ENCODE data around the gene MSI2. TPM values are rescaled to one million over a fixed set of nuclear protein-coding genes. Genes with fewer than 3 reads are reported as not detected.

MSI2 gene
- total and polyA plus RNA-seq, 2 donors (not counting 3 experiments of a cell fraction or from before 2014, with no cell fraction given) = 20.9 to 59.3 TPM

DNA sequence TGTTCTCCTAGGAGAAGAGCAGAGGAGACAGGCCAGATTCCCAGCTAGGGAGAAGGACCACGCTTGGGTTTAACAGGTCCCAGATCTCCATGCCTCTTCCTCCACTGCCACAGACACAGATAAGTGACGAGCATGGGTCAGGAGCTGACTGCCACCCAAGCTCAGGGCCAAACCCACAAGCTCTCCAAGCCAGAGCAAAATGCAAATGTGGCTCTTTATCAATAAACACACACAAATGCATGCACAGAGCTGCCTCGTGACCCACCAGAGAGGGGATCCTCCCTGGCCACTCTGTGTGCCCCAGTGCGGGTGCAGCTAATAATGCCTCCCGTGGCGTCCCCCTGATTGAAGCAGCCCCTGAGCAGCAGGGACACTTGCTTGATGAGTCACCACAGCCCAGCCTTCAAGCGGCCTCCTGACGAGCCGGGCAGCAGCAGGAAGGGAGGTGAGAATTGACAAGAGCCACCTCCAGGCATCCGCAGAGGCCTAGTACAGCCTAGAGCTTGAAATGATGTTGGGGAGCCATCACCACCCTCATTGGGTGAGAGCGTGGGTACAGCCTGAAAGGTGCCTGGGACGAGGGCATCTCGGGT lies 344.9 kb downstream of the MSI2 start:
- BruUV-seq (replicated peaks) = no TSS peak
- no peaks in the 10 kb centered on the region for H3K9me3 ChIP-seq (replicated peaks; ENCODE audit: control insufficient read depth, insufficient read depth, low read length)
- H4K20me1 ChIP-seq (replicated peaks; ENCODE audit: control insufficient read depth, extremely low read depth, insufficient read depth, low read length) = no peaks in the 10 kb centered on the region
- H3K27me3 ChIP-seq (ENCODE audit: control insufficient read depth in 2 of 2, insufficient read depth in 2 of 2, low read length in 2 of 2) = no peaks in the 10 kb centered on the region
- H3K36me3 ChIP-seq (ENCODE audit: control insufficient read depth in 2 of 2, extremely low read depth in 1 of 2, insufficient read depth in 2 of 2, low read length in 2 of 2) = no peaks in the 10 kb centered on the region
- H3K4me1 ChIP-seq (ENCODE audit: control insufficient read depth, extremely low read depth, insufficient read depth, low read length) = no peaks in the 10 kb centered on the region
- no peaks in the 10 kb centered on the region for H3K9me1 ChIP-seq (replicated peaks; ENCODE audit: control insufficient read depth, extremely low read depth, insufficient read depth, low read length)
- ChIA-PET POLR2A (no interaction called here), CTCF (interaction anchor here (0.6 to 5.7 kb wide), 11 partner anchors 21 to 511 kb away, joined by 3 to 120 read pairs (median 5); no protein-coding TSS in a partner anchor)
- H3K4me2 ChIP-seq (ENCODE audit: insufficient read depth, low read length) = no peak overlapping the region
- H3K4me3 ChIP-seq (replicated peaks in 1 of 3; ENCODE audit: insufficient read depth in 1 of 3, low read depth in 1 of 3, low read length in 3 of 3) = no peak overlapping the region
- DNase-seq (ENCODE audit: low read depth, low spot score) = no peak
- H3K79me2 ChIP-seq (ENCODE audit: control insufficient read depth, insufficient read depth, low read length) = no peaks in the 10 kb centered on the region
- dilution Hi-C loops (cut with MboI; ENCODE audit: extremely low pct_ligation_motif_present, low sequenced_read_pairs) = no loop called here
- H2AFZ ChIP-seq (ENCODE audit: low read depth, low read length) = no peak overlapping the region
- FAIRE-seq = no peak
- H3K9ac ChIP-seq (replicated peaks; ENCODE audit: extremely low read depth, insufficient read depth, low read length) = no peak overlapping the region
- intact Hi-C loops (cut with micrococcal nuclease) = no loop called here
- no peak overlapping the region for H3K27ac ChIP-seq (ENCODE audit: insufficient read depth, low read depth, low read length)
- TF ChIP-seq GATA2 (IDR thresholded peaks at IDR 0.05; ENCODE audit: insufficient read depth, insufficient read length, low read depth, low read length) = no peak
- TF ChIP-seq, protein P1, sequence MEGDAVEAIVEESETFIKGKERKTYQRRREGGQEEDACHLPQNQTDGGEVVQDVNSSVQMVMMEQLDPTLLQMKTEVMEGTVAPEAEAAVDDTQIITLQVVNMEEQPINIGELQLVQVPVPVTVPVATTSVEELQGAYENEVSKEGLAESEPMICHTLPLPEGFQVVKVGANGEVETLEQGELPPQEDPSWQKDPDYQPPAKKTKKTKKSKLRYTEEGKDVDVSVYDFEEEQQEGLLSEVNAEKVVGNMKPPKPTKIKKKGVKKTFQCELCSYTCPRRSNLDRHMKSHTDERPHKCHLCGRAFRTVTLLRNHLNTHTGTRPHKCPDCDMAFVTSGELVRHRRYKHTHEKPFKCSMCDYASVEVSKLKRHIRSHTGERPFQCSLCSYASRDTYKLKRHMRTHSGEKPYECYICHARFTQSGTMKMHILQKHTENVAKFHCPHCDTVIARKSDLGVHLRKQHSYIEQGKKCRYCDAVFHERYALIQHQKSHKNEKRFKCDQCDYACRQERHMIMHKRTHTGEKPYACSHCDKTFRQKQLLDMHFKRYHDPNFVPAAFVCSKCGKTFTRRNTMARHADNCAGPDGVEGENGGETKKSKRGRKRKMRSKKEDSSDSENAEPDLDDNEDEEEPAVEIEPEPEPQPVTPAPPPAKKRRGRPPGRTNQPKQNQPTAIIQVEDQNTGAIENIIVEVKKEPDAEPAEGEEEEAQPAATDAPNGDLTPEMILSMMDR (IDR thresholded peaks at IDR 0.05; ENCODE audit: extremely low read depth in 1 of 2, insufficient read depth in 1 of 2, low read depth in 1 of 2, low read length in 2 of 2) = no peak
- no peak for TF ChIP-seq EZH2 (IDR thresholded peaks at IDR 0.05; ENCODE audit: borderline replicate concordance, low read depth, low read length, severe bottlenecking)
- TF ChIP-seq, protein P2, sequence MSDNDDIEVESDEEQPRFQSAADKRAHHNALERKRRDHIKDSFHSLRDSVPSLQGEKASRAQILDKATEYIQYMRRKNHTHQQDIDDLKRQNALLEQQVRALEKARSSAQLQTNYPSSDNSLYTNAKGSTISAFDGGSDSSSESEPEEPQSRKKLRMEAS (IDR thresholded peaks at IDR 0.05; ENCODE audit: insufficient read depth, insufficient read length) = no peak
- no peak for TF ChIP-seq POLR2AphosphoS5 (IDR thresholded peaks at IDR 0.05; ENCODE audit: insufficient read depth, low read depth, low read length)
- TF ChIP-seq JUN (IDR thresholded peaks at IDR 0.05; ENCODE audit: borderline replicate concordance, insufficient read depth, insufficient read length, low read depth) = no peak
- no peak for TF ChIP-seq FOS (IDR thresholded peaks at IDR 0.05; ENCODE audit: borderline replicate concordance, insufficient read depth, low read length)
- TF ChIP-seq POLR2A (IDR thresholded peaks at IDR 0.05; ENCODE audit: low read depth, low read length) = no peak
- no peak for TF ChIP-seq MYC (IDR thresholded peaks at IDR 0.05; ENCODE audit: low read depth, low read length)

Measured in endothelial cell of umbilical vein (primary cell).